ENCODE data around the gene RNF208.

DNA sequence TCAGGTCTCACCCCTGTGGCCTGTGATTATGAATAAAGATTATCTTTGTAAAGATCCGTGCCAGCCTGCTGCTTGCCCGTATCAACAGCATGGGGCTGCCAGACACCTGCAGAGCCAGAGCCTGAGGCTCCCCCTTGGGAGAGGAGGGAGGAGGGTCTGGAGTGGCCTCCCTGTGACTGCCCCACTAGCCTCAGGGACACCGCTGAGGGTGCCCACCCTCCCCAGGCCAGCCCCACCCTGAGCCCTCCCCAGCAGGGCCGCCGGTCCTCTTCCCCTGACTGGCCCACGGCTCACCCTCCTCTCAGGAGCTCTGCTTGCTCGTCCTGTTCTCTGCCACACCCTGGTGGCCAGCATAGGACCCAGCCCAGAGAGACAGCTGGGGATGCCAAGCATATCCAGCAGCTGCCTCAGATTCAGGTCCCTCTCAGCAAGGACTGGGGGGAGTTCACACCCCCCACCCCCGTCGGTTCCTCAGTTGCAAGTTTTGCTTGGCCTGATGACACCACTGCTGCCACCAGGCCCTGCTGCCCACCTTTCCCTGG, 31.7 kb downstream of the RNF208 start:
- TF ChIP-seq POLR2AphosphoS5 (IDR thresholded peaks at IDR 0.05; ENCODE audit: low read depth, low read length) (no peak), POLR2A (IDR thresholded peaks at IDR 0.05; ENCODE audit: low read depth, low read length) (no peak)
